Measurements from ENCODE around the gene FYN. TPM values are rescaled to one million over a fixed set of nuclear protein-coding genes. Genes with fewer than 3 reads are reported as not detected.
"Not testable (repeated sequence)": the region's sequence is repeated elsewhere in the genome, so short reads cannot be mapped to it uniquely, and the experiment has no call there.

Gene FYN
- polyA plus RNA-seq, 1 donor, result 169 TPM

- DNase-seq, result no peak
These were observed 212.7 kb downstream of the FYN start for GRCh38 chr6:111660531-111660930.

- no peak for DNase-seq
These were observed 214.6 kb downstream of the FYN start for GRCh38 chr6:111658462-111659154.

- DNase-seq, result no peak
These were observed 216.1 kb downstream of the FYN start for GRCh38 chr6:111657146-111657545.

- DNase-seq, result no peak
These were observed 219.3 kb downstream of the FYN start for GRCh38 chr6:111653979-111654378.

GRCh38 chr6:111653434-111653833 lies 219.8 kb downstream of the FYN start:
- no peak for DNase-seq

GRCh38 chr6:111652156-111652555 lies 221.1 kb downstream of the FYN start:
- no peak for DNase-seq

- no peak for DNase-seq
These were observed 221.8 kb downstream of the FYN start for GRCh38 chr6:111651185-111652034.

- no peak for DNase-seq
These were observed 223.2 kb downstream of the FYN start for GRCh38 chr6:111650049-111650448.

- DNase-seq, result no peak
These were observed 225.2 kb downstream of the FYN start for GRCh38 chr6:111648100-111648499.

GRCh38 chr6:111646942-111647341 lies 226.3 kb downstream of the FYN start:
- no peak for DNase-seq

GRCh38 chr6:111646034-111646433 lies 227.2 kb downstream of the FYN start:
- no peak for DNase-seq

GRCh38 chr6:111644893-111645430 lies 228.3 kb downstream of the FYN start:
- no peak for DNase-seq

GRCh38 chr6:111642463-111643158 lies 230.6 kb downstream of the FYN start:
- peak; percentile 55 for DNase-seq

GRCh38 chr6:111639266-111639665 lies 234.0 kb downstream of the FYN start:
- no peak for DNase-seq

- not testable (repeated sequence) for DNase-seq
These were observed 238.3 kb downstream of the FYN start for GRCh38 chr6:111634981-111635380.

- no peak for DNase-seq
These were observed 239.4 kb downstream of the FYN start for GRCh38 chr6:111633822-111634221.

- no peak for DNase-seq
These were observed 240.6 kb downstream of the FYN start for GRCh38 chr6:111632468-111633247.

- no peak for DNase-seq
These were observed 241.3 kb downstream of the FYN start for GRCh38 chr6:111631903-111632460.

- no peak for DNase-seq
These were observed 242.2 kb downstream of the FYN start for GRCh38 chr6:111631018-111631417.

- no peak for DNase-seq
These were observed 245.0 kb downstream of the FYN start for GRCh38 chr6:111628142-111628850.

GRCh38 chr6:111626441-111626840 lies 246.8 kb downstream of the FYN start:
- no peak for DNase-seq
